ENCODE results near the gene TMEM176B.
"Not testable (repeated sequence)": the region's sequence is repeated elsewhere in the genome, so short reads cannot be mapped to it uniquely, and the experiment has no call there.

The TMEM176B gene

GRCh38 chr7:150788474-150789269, 11.5 kb downstream of the TMEM176B start:
- DNase-seq = no peak

GRCh38 chr7:150787321-150788281, 12.6 kb downstream of the TMEM176B start:
- peak; percentile 98 for DNase-seq

GRCh38 chr7:150784954-150785353, 15.2 kb downstream of the TMEM176B start:
- no peak for DNase-seq

GRCh38 chr7:150784120-150784736, 15.9 kb downstream of the TMEM176B start:
- peak; percentile 57 for DNase-seq

GRCh38 chr7:150781961-150782360, 18.2 kb downstream of the TMEM176B start:
- DNase-seq = no peak

- peak; percentile 87 for DNase-seq
These were observed 19.1 kb downstream of the TMEM176B start for GRCh38 chr7:150781103-150781502.

GRCh38 chr7:150780292-150780691, 19.9 kb downstream of the TMEM176B start:
- peak; percentile 69 for DNase-seq

GRCh38 chr7:150778738-150779301, 21.3 kb downstream of the TMEM176B start:
- DNase-seq = peak; percentile 66

- DNase-seq = no peak
These were observed 22.0 kb downstream of the TMEM176B start for GRCh38 chr7:150778014-150778737.

- not testable (repeated sequence) for DNase-seq
These were observed 26.0 kb downstream of the TMEM176B start for GRCh38 chr7:150774131-150774530.

- DNase-seq = no peak
These were observed 30.4 kb downstream of the TMEM176B start for GRCh38 chr7:150769768-150770167.

- DNase-seq = no peak
These were observed 33.8 kb downstream of the TMEM176B start for GRCh38 chr7:150766334-150766709.

GRCh38 chr7:150759479-150759878, 40.7 kb downstream of the TMEM176B start:
- DNase-seq = no peak

GRCh38 chr7:150756858-150757257, 43.3 kb downstream of the TMEM176B start:
- peak; percentile 34 for DNase-seq

GRCh38 chr7:150756166-150756565, 44.0 kb downstream of the TMEM176B start:
- DNase-seq = no peak

GRCh38 chr7:150755473-150756099, 44.6 kb downstream of the TMEM176B start:
- DNase-seq = peak; percentile 88

GRCh38 chr7:150754951-150755350, 45.2 kb downstream of the TMEM176B start:
- peak; percentile 18 for DNase-seq

GRCh38 chr7:150753826-150754603, 46.1 kb downstream of the TMEM176B start:
- DNase-seq = peak; percentile 95

- DNase-seq = peak; percentile 72
These were observed 46.9 kb downstream of the TMEM176B start for GRCh38 chr7:150753239-150753638.

- DNase-seq = peak; percentile 4
These were observed 48.5 kb downstream of the TMEM176B start for GRCh38 chr7:150751702-150752101.

GRCh38 chr7:150748376-150748775, 51.8 kb downstream of the TMEM176B start:
- no peak for DNase-seq

Data from MV-4-11 (cell line).